Ishikawa (cell line): ENCODE data around the gene VRK2.

Experiments
- CREB1 ChIP-seq: IDR thresholded peaks from 2 replicates; pipeline ENCODE4 v1.6.1; 2012; ENCODE audit warnings: low read depth
- EGR1 ChIP-seq: IDR thresholded peaks from 2 replicates; pipeline ENCODE4 v1.6.1; 2012
- EP300 ChIP-seq: IDR thresholded peaks from 2 replicates; pipeline ENCODE4 v1.6.1; 2012; ENCODE audit warnings: borderline replicate concordance
- TAF1 ChIP-seq: IDR thresholded peaks from 2 replicates; pipeline ENCODE4 v1.6.1; 2012; ENCODE audit warnings: low read depth, mild to moderate bottlenecking
- TEAD4 ChIP-seq: IDR thresholded peaks from 2 replicates; pipeline ENCODE4 v1.6.1; 2012
- ZBTB7A ChIP-seq: IDR thresholded peaks from 2 replicates; pipeline ENCODE4 v1.6.1; 2012; ENCODE audit warnings: low read depth

VRK2 gene

GRCh38 chr2:58207189-58207588 is 160.6 kb downstream of the VRK2 start:
- no peak for TF ChIP-seq TAF1
- no peak for TF ChIP-seq ZBTB7A
- no peak for TF ChIP-seq CREB1
- TF ChIP-seq EP300 = no peak
- no peak for TF ChIP-seq EGR1
- no peak for TF ChIP-seq TEAD4
